PC-9 (cell line): ENCODE data around the gene UBALD2. TPM values are rescaled to one million over a fixed set of nuclear protein-coding genes. Genes with fewer than 3 reads are reported as not detected.

Source experiments
- BruUV-seq: library from RNA; stranded (reverse); fragments of 400-500 nt; replicated peaks from 2 replicates; lab custom pipeline; 2021; lab: Mats Ljungman, UMichigan
- CTCF ChIA-PET: fragments of 300-600 bp; sonication (Branson Sonifier 250); formaldehyde crosslinking; loops from one replicate; lab custom pipeline; 2022; ENCODE audit warnings: antibody characterized with exemption; lab: Charles Lee
- POLR2A ChIA-PET: fragments of 300-600 bp; sonication (Branson Sonifier 250); formaldehyde crosslinking; loops from one replicate; lab custom pipeline; 2022; ENCODE audit warnings: antibody characterized with exemption; ENCODE audit not compliant: unreplicated experiment; lab: Charles Lee
- DNase-seq, 2 experiments: peaks; one replicate each; pipeline versions ENCODE4 v3.0.0 to v3.0.0-alpha.2; 2015 to 2022; ENCODE audit warnings: mixed read lengths in 1 of 2
- H2AFZ ChIP-seq: fragments of 200-600 bp; sonication (generic); 2 replicates; pipeline ENCODE4 v1.8.1; 2017; ENCODE audit warnings: antibody characterized with exemption
- H3F3A ChIP-seq: fragments of 200-600 bp; sonication (generic); 2 replicates; pipeline ENCODE4 v1.8.1; 2017; ENCODE audit warnings: antibody characterized with exemption, mild to moderate bottlenecking, low read depth; ENCODE audit not compliant: insufficient read depth
- H3K27ac ChIP-seq: fragments of 200-600 bp; sonication (generic); 2 replicates; pipeline ENCODE4 v1.6.1; 2016; ENCODE audit warnings: mixed run types
- H3K27me3 ChIP-seq: fragments of 200-600 bp; sonication (generic); 2 replicates; pipeline ENCODE4 v1.6.1; 2016; ENCODE audit warnings: low read depth, mixed run types; ENCODE audit not compliant: insufficient read depth
- H3K36me3 ChIP-seq: fragments of 200-600 bp; sonication (generic); 2 replicates; pipeline ENCODE4 v1.6.1; 2016; ENCODE audit warnings: low read depth, mixed run types
- H3K4me1 ChIP-seq: fragments of 200-600 bp; sonication (generic); replicated peaks from 2 replicates; pipeline ENCODE4 v1.6.1; 2016; ENCODE audit warnings: mixed run types; ENCODE audit not compliant: insufficient read depth
- H3K4me2 ChIP-seq: fragments of 200-600 bp; sonication (generic); 2 replicates; pipeline ENCODE4 v1.6.1; 2017; ENCODE audit warnings: mixed run types
- H3K4me3 ChIP-seq: fragments of 200-600 bp; sonication (generic); 2 replicates; pipeline ENCODE4 v1.6.1; 2016; ENCODE audit warnings: mixed run types
- H3K79me2 ChIP-seq: fragments of 200-600 bp; sonication (generic); 2 replicates; pipeline ENCODE4 v1.6.1; 2017; ENCODE audit warnings: low read depth, mixed run types
- H3K9me2 ChIP-seq: fragments of 200-600 bp; sonication (generic); 2 replicates; pipeline ENCODE4 v1.8.1; 2017; ENCODE audit warnings: mild to moderate bottlenecking; ENCODE audit not compliant: insufficient read depth
- H3K9me3 ChIP-seq: fragments of 200-600 bp; sonication (generic); 2 replicates; pipeline ENCODE4 v1.8.1; 2016; ENCODE audit warnings: low read depth; ENCODE audit not compliant: insufficient read depth
- H4K20me1 ChIP-seq: fragments of 200-600 bp; sonication (generic); 2 replicates; pipeline ENCODE4 v1.8.1; 2017; ENCODE audit not compliant: insufficient read depth
- CTCF ChIP-seq: fragments of 200-600 bp; sonication (generic); conservative IDR thresholded peaks from 2 replicates; pipeline ENCODE4 v1.6.1; 2017; ENCODE audit warnings: mixed run types, antibody characterized with exemption, mild to moderate bottlenecking, moderate library complexity
- EZH2 ChIP-seq: fragments of 200-600 bp; sonication (generic); IDR thresholded peaks from 2 replicates; pipeline ENCODE4 v1.8.0; 2017; ENCODE audit warnings: antibody characterized with exemption, low read depth
- intact Hi-C: fragments of 100-400 bp; cut with micrococcal nuclease; formaldehyde crosslinking; loops from one replicate; pipeline ENCODE4 v1.10.0; 2022; ENCODE audit not compliant: unreplicated experiment
- total RNA-seq: library from RNA; stranded (reverse); gene quantifications from 2 replicates; pipeline ENCODE4 v1.2.3, GENCODE V29; 2021

Gene UBALD2
- total RNA-seq, 1 experiment from 2014 or later, result 134 TPM

- DNase-seq, result no peak
- Histone ChIP-seq H3K9me3 (no peaks in the 10 kb centered on the region), H3K4me1 (no peaks in the 10 kb centered on the region), H3F3A (no peaks in the 10 kb centered on the region; the same call in 1 of the 2 replicates), H4K20me1 (no peaks in the 10 kb centered on the region), H3K4me2 (no peak within 1 kb of the TSS), H3K36me3 (no peaks in the 10 kb centered on the region), H3K4me3 (no peak within 1 kb of the TSS), H3K27me3 (no peaks in the 10 kb centered on the region), H3K27ac (no peak within 1 kb of the TSS), H3K79me2 (no peaks in the 10 kb centered on the region), H3K9me2 (no peaks in the 10 kb centered on the region), H2AFZ (no peak within 1 kb of the TSS)
- intact Hi-C loops, result no loop called here
- ChIA-PET CTCF (no interaction called here), POLR2A (interaction anchor here (0.5 kb wide), 1 partner anchor 22 kb away, joined by 4 read pairs; no protein-coding TSS in a partner anchor)
- BruUV-seq, result no TSS peak
- TF ChIP-seq EZH2 (no peak), CTCF (no peak)
These were observed 42.8 kb downstream of the UBALD2 start, which contains the start of gene QRICH2 for GRCh38 chr17:76307966-76308338. Gene QRICH2 (minus strand): TSS chr17:76308276. CDS start chr17:76307998, 278 bp downstream.

GRCh38 chr17:76309461-76309860 is 44.3 kb downstream of the UBALD2 start:
- no peaks in the 10 kb centered on the region for H3K36me3 ChIP-seq
- CTCF ChIA-PET, result no interaction called here
- no TSS peak for BruUV-seq

GRCh38 chr17:76312735-76313134 is 47.6 kb downstream of the UBALD2 start:
- intact Hi-C loops, result no loop called here
- no peak for TF ChIP-seq EZH2
- TF ChIP-seq CTCF, result no peak
- Histone ChIP-seq H3K79me2 (no peaks in the 10 kb centered on the region), H4K20me1 (no peaks in the 10 kb centered on the region), H3K4me3 (no peak overlapping the region), H3K27me3 (no peaks in the 10 kb centered on the region), H3K36me3 (no peaks in the 10 kb centered on the region), H2AFZ (no peak overlapping the region), H3K9me2 (no peaks in the 10 kb centered on the region), H3K27ac (no peak overlapping the region), H3F3A (no peaks in the 10 kb centered on the region), H3K9me3 (no peaks in the 10 kb centered on the region), H3K4me2 (no peak overlapping the region), H3K4me1 (no peaks in the 10 kb centered on the region)
- POLR2A ChIA-PET, result no interaction called here
- DNase-seq, result no peak
- BruUV-seq, result no TSS peak
- CTCF ChIA-PET, result no interaction called here

More at GRCh38 chr17:76309461-76309860, 44.3 kb downstream of the UBALD2 start:
- Histone ChIP-seq H3K9me2 (no peaks in the 10 kb centered on the region), H2AFZ (no peak overlapping the region), H3K79me2 (no peaks in the 10 kb centered on the region), H4K20me1 (no peaks in the 10 kb centered on the region), H3K27ac (no peak overlapping the region), H3K4me3 (no peak overlapping the region), H3K9me3 (no peaks in the 10 kb centered on the region), H3K27me3 (no peaks in the 10 kb centered on the region), H3K4me1 (no peaks in the 10 kb centered on the region), H3F3A (no peaks in the 10 kb centered on the region), H3K4me2 (no peak overlapping the region)
- intact Hi-C loops, result no loop called here
- DNase-seq, result no peak
- no peak for TF ChIP-seq CTCF
- no peak for TF ChIP-seq EZH2
- POLR2A ChIA-PET, result no interaction called here
